ENCODE data around the gene MEIKIN. TPM values are rescaled to one million over a fixed set of nuclear protein-coding genes. Genes with fewer than 3 reads are reported as not detected.

The MEIKIN gene
- total RNA-seq: not detected

DNA sequence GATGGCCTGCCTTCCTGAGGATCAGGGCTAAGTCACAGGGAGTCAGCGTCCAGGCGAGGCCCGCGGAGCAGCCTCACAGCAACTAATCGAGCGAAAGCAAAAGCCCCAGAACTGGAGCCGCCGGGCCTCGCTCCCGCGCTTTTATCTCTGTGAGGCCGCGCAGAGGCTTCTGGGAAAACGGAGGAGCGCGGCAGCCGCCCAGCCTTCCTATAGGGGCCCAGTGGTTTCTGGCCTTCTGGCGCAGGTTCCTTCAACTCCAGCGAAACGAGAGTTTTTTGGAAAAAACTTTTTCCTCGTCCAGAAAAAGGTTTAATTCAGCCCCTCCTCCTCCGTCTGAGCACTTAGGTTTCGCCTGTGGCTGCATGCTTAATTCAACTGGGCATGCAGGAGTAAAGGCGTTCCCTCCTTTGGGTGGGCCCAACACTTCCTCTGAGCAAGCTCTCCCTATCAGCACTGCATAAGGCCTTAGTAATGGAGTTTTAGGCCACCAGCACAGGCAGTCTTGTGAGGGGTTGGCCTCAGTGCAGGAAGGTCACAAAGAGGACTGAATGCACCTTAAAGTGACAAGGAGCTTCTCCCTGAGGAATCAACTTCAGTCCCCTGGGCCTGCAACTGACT is at the start of gene MEIKIN:
TSS of gene MEIKIN (minus strand) at position 113 of the 618 bp plus-strand sequence. CDS start 158 bp downstream, outside the sequence.
- Histone ChIP-seq H3K4me3 (no peak within 1 kb of the TSS), H3K27ac (no peak within 1 kb of the TSS), H3K9me3 (peaks cover 0 to 3% (median 0%) of the 10 kb centered on the region in 4 donors), H3K36me3 (no peaks in the 10 kb centered on the region), H3K27me3 (no peaks in the 10 kb centered on the region), H3K4me1 (no peaks in the 10 kb centered on the region)
- no peak for DNase-seq (ENCODE audit: low spot score in 2 of 2)
- no peak for TF ChIP-seq POLR2A (IDR thresholded peaks at IDR 0.05)
- TF ChIP-seq, protein P1, sequence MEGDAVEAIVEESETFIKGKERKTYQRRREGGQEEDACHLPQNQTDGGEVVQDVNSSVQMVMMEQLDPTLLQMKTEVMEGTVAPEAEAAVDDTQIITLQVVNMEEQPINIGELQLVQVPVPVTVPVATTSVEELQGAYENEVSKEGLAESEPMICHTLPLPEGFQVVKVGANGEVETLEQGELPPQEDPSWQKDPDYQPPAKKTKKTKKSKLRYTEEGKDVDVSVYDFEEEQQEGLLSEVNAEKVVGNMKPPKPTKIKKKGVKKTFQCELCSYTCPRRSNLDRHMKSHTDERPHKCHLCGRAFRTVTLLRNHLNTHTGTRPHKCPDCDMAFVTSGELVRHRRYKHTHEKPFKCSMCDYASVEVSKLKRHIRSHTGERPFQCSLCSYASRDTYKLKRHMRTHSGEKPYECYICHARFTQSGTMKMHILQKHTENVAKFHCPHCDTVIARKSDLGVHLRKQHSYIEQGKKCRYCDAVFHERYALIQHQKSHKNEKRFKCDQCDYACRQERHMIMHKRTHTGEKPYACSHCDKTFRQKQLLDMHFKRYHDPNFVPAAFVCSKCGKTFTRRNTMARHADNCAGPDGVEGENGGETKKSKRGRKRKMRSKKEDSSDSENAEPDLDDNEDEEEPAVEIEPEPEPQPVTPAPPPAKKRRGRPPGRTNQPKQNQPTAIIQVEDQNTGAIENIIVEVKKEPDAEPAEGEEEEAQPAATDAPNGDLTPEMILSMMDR (IDR thresholded peaks at IDR 0.05): no peak
- TF ChIP-seq EP300 (IDR thresholded peaks at IDR 0.05): no peak
- 78 to 89% methylated on average over 24 of the region's 24 CpGs for WGBS, 2 donors

- Histone ChIP-seq H3K4me1 (peaks cover 0 to 5% (median 1%) of the 10 kb centered on the region in 4 donors), H3K36me3 (no peaks in the 10 kb centered on the region), H3K27me3 (no peaks in the 10 kb centered on the region), H3K27ac (no peak overlapping the region), H3K4me3 (no peak overlapping the region), H3K9me3 (no peaks in the 10 kb centered on the region)
- TF ChIP-seq EP300 (IDR thresholded peaks at IDR 0.05) (no peak), POLR2A (IDR thresholded peaks at IDR 0.05) (no peak)
- TF ChIP-seq, protein P1 (IDR thresholded peaks at IDR 0.05): no peak
- 84 to 90% methylated on average over 7 of the region's 7 CpGs for WGBS, 2 donors
- DNase-seq (ENCODE audit: low spot score in 2 of 2): no peak
Measured at GRCh38 chr5:131994533-131995226, 49.2 kb upstream of the MEIKIN start.

DNA sequence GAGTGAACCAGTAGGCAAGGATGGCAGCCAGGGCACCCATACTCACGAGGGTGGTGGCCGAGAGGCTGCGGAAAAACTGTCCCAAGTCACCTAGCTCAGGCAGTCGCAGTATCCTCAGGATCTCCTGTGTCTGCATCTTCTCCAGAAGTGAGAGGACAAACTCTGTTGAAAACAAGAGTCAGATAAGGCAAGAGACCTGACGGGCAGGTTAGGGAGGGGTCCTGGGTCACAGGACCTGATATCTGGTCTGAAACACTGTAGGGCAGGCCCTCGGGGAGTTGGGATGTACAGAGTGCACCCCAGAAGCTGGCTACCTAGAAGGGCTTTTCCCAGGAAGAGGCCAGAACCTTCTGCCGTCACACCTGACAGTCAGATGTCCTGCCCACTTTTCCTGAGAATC is 48.6 kb upstream of the MEIKIN start:
- Histone ChIP-seq H3K9me3 (no peaks in the 10 kb centered on the region), H3K4me1 (no peaks in the 10 kb centered on the region), H3K4me3 (no peak overlapping the region), H3K36me3 (no peaks in the 10 kb centered on the region), H3K27ac (no peak overlapping the region), H3K27me3 (no peaks in the 10 kb centered on the region)
- 83 to 84% methylated on average over 7 of the region's 7 CpGs for WGBS, 2 donors
- DNase-seq (ENCODE audit: low spot score in 2 of 2): no peak
- TF ChIP-seq POLR2A (IDR thresholded peaks at IDR 0.05): no peak
- no peak for TF ChIP-seq EP300 (IDR thresholded peaks at IDR 0.05)
- TF ChIP-seq, protein P1 (IDR thresholded peaks at IDR 0.05): no peak

DNA sequence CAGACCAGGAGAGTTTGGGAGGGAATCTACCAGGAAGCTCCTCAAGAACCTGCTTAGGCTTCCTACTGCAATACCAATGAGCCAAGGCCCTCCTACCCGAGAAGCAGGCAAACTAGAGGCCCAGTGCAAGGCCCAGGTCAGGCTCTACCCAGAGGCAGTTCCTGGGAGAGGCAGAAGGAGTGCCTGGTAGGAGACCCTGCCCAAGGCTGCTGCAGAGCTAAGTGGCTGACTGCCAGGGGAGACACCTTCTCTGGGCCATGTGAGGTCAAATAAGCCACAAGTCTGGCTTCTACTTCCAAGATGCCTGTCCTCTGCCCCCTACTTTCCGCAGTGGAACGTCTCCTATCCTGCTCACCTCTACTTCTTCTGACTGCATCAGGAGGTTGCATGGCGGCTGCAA is 48.2 kb upstream of the MEIKIN start:
- TF ChIP-seq, protein P1 (IDR thresholded peaks at IDR 0.05): no peak
- TF ChIP-seq EP300 (IDR thresholded peaks at IDR 0.05) (no peak), POLR2A (IDR thresholded peaks at IDR 0.05) (no peak)
- WGBS, 2 donors: 88 to 96% methylated on average over 4 of the region's 4 CpGs
- Histone ChIP-seq H3K9me3 (no peaks in the 10 kb centered on the region), H3K27ac (no peak overlapping the region), H3K4me1 (no peaks in the 10 kb centered on the region), H3K4me3 (no peak overlapping the region), H3K36me3 (no peaks in the 10 kb centered on the region), H3K27me3 (no peaks in the 10 kb centered on the region)
- no peak for DNase-seq (ENCODE audit: low spot score in 2 of 2)

GRCh38 chr5:131992370-131992769 is 46.9 kb upstream of the MEIKIN start:
- no peaks in the 10 kb centered on the region for H3K27me3 ChIP-seq
- DNase-seq (ENCODE audit: low spot score in 2 of 2): no peak
- no peaks in the 10 kb centered on the region for H3K36me3 ChIP-seq
- no peaks in the 10 kb centered on the region for H3K9me3 ChIP-seq
- TF ChIP-seq POLR2A (IDR thresholded peaks at IDR 0.05) (no peak), EP300 (IDR thresholded peaks at IDR 0.05) (no peak)
- TF ChIP-seq, protein P1 (IDR thresholded peaks at IDR 0.05): no peak
- H3K4me3 ChIP-seq: no peak overlapping the region
- H3K4me1 ChIP-seq: no peaks in the 10 kb centered on the region
- no peak overlapping the region for H3K27ac ChIP-seq
- WGBS, 2 donors: 65 to 77% methylated on average over 5 of the region's 5 CpGs

Data from tibial nerve (tissue), 4 donors.